ENCODE measurements around the gene LDAH.

Gene LDAH

GRCh38 chr2:20671036-20671735 lies 151.7 kb downstream of the LDAH start:
- H3K27ac ChIP-seq (ENCODE audit: poor library complexity, severe bottlenecking): no peak overlapping the region
- H3K36me3 ChIP-seq (ENCODE audit: low read depth): no peaks in the 10 kb centered on the region
- H3K27me3 ChIP-seq (ENCODE audit: insufficient read depth, poor library complexity, severe bottlenecking): peaks cover 68% of the 10 kb centered on the region
- TF ChIP-seq, protein P1, sequence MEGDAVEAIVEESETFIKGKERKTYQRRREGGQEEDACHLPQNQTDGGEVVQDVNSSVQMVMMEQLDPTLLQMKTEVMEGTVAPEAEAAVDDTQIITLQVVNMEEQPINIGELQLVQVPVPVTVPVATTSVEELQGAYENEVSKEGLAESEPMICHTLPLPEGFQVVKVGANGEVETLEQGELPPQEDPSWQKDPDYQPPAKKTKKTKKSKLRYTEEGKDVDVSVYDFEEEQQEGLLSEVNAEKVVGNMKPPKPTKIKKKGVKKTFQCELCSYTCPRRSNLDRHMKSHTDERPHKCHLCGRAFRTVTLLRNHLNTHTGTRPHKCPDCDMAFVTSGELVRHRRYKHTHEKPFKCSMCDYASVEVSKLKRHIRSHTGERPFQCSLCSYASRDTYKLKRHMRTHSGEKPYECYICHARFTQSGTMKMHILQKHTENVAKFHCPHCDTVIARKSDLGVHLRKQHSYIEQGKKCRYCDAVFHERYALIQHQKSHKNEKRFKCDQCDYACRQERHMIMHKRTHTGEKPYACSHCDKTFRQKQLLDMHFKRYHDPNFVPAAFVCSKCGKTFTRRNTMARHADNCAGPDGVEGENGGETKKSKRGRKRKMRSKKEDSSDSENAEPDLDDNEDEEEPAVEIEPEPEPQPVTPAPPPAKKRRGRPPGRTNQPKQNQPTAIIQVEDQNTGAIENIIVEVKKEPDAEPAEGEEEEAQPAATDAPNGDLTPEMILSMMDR (IDR thresholded peaks at IDR 0.05; ENCODE audit: poor library complexity, severe bottlenecking): no peak
- H3K4me3 ChIP-seq (ENCODE audit: severe bottlenecking): no peak overlapping the region
- no peak for ATAC-seq (ENCODE audit: low read depth)
- DNase-seq (ENCODE audit: low spot score): no peak
- H3K9me3 ChIP-seq (ENCODE audit: severe bottlenecking): no peaks in the 10 kb centered on the region
- H3K4me1 ChIP-seq (ENCODE audit: insufficient read depth, poor library complexity, severe bottlenecking): no peaks in the 10 kb centered on the region

GRCh38 chr2:20670315-20671035 lies 152.4 kb downstream of the LDAH start:
- H3K27ac ChIP-seq (ENCODE audit: poor library complexity, severe bottlenecking): no peak overlapping the region
- H3K9me3 ChIP-seq (ENCODE audit: severe bottlenecking): no peaks in the 10 kb centered on the region
- peaks cover 75% of the 10 kb centered on the region for H3K27me3 ChIP-seq (ENCODE audit: insufficient read depth, poor library complexity, severe bottlenecking)
- ATAC-seq (ENCODE audit: low read depth): no peak
- H3K36me3 ChIP-seq (ENCODE audit: low read depth): no peaks in the 10 kb centered on the region
- no peaks in the 10 kb centered on the region for H3K4me1 ChIP-seq (ENCODE audit: insufficient read depth, poor library complexity, severe bottlenecking)
- DNase-seq (ENCODE audit: low spot score): no peak
- TF ChIP-seq, protein P1 (IDR thresholded peaks at IDR 0.05; ENCODE audit: poor library complexity, severe bottlenecking): no peak
- no peak overlapping the region for H3K4me3 ChIP-seq (ENCODE audit: severe bottlenecking)

DNA sequence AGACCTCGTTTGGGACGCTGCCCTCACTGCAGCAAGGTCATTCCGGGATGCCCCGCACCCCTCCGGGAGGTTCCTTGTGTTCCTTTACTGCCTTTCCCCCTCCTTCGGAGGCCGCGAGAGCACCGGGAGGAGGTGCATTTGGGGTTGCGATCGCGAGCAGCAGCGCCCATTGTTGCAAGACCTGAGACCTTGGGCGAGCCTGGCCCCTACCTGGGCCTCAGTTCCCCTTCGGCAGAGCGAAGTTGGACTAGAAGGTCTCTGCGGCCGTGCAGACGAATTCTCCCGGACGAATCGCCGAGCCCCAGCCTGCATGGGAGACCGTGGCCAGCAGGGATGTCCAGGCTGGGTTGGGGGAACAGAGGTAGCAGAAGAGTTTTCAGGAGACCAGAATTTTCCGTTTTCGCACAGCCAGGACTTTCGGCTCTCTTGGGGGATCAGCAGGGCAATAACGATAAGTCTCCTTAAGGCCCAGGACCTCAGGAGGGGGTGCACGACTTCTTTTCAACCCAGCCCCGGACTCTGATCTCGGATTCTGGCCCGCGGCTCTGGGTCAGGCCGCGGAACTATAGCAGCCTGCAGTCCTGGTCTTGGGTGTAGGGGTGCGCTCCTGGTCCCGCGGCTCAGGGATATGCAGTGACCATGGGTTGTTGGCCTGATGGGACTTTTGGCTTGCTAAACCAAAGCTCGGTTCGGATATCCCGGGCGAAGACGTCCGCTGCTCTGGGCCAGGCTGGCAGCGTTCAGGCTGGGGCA lies 153.2 kb downstream of the LDAH start:
- DNase-seq (ENCODE audit: low spot score) (no peak), ATAC-seq (ENCODE audit: low read depth) (no peak)
- Histone ChIP-seq H3K27ac (ENCODE audit: poor library complexity, severe bottlenecking) (no peak overlapping the region), H3K4me1 (ENCODE audit: insufficient read depth, poor library complexity, severe bottlenecking) (no peaks in the 10 kb centered on the region), H3K27me3 (ENCODE audit: insufficient read depth, poor library complexity, severe bottlenecking) (peaks cover 83% of the 10 kb centered on the region), H3K9me3 (ENCODE audit: severe bottlenecking) (no peaks in the 10 kb centered on the region), H3K4me3 (ENCODE audit: severe bottlenecking) (no peak overlapping the region), H3K36me3 (ENCODE audit: low read depth) (no peaks in the 10 kb centered on the region)
- TF ChIP-seq, protein P1 (IDR thresholded peaks at IDR 0.05; ENCODE audit: poor library complexity, severe bottlenecking): no peak

DNA sequence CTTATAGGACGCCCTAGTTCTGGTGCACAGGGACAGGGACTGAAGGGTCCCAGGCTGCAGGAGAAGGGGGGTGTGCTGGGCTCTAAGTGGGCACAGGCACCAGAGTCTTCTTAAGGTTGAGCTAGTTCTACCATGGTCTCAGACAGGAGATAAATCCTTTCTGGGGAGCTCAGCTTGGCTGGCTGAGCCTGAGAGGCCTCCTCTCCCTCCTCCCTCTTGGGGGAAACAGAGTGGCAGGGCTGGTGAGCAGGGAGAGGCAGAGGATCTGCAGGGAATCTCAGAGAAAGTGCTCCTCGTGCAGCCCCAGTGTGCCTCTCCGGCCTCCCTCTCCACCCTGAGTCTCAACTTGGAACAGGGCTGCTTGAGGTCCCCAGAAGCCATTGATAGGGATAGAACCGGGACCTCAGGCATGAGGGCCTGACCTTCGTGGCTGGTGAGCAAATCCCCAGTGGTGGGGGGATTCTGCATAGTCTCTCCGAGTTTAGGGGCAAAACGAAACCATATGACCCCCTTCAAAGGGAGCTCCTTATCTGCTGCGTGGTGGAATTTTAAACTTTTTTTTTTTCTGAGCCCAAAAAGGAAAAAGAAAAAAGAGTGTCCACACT lies 153.9 kb downstream of the LDAH start:
- Histone ChIP-seq H3K36me3 (ENCODE audit: low read depth) (no peaks in the 10 kb centered on the region), H3K4me3 (ENCODE audit: severe bottlenecking) (no peak overlapping the region), H3K27ac (ENCODE audit: poor library complexity, severe bottlenecking) (no peak overlapping the region), H3K27me3 (ENCODE audit: insufficient read depth, poor library complexity, severe bottlenecking) (peaks cover 90% of the 10 kb centered on the region), H3K9me3 (ENCODE audit: severe bottlenecking) (no peaks in the 10 kb centered on the region), H3K4me1 (ENCODE audit: insufficient read depth, poor library complexity, severe bottlenecking) (no peaks in the 10 kb centered on the region)
- DNase-seq (ENCODE audit: low spot score): no peak
- ATAC-seq (ENCODE audit: low read depth): no peak
- TF ChIP-seq, protein P1 (IDR thresholded peaks at IDR 0.05; ENCODE audit: poor library complexity, severe bottlenecking): no peak

Data from RWPE2 (cell line).